Body of pancreas (tissue), 4 donors: ENCODE measurements around the gene ZNF536. TPM values are rescaled to one million over a fixed set of nuclear protein-coding genes. Genes with fewer than 3 reads are reported as not detected.

Experiments used
- ATAC-seq: fragments of 150-250 bp; one replicate; pipeline ENCODE4 v1.9.1; 2016
- DNase-seq, 4 donors: peaks; one replicate each; pipeline ENCODE4 v3.0.0-alpha.2; 2019
- H3K27ac ChIP-seq, 4 donors: fragments of 200-600 bp; sonication (generic); 1 replicate in 3 of 4; 2 replicates in 1 of 4; pipeline versions ENCODE4 v1.5.1 to v1.6.1; 2016 to 2019; ENCODE audit warnings: mild to moderate bottlenecking in 1 of 4, mixed read lengths in 1 of 4, moderate library complexity in 1 of 4
- H3K27me3 ChIP-seq, 2 donors: fragments of 200-600 bp; sonication (generic); one replicate each; pipeline ENCODE4 v1.6.0; 2016; ENCODE audit warnings: mild to moderate bottlenecking in 1 of 2
- H3K36me3 ChIP-seq, 2 donors: fragments of 200-600 bp; sonication (generic); replicated peaks in 1 of 2; 2 replicates each; pipeline ENCODE4 v1.5.1; 2016; ENCODE audit warnings: low read depth in 2 of 2; ENCODE audit not compliant: insufficient read depth in 1 of 2
- H3K4me1 ChIP-seq: fragments of 200-600 bp; sonication (generic); one replicate; pipeline ENCODE4 v1.6.0; 2016
- H3K4me3 ChIP-seq, 2 donors: fragments of 200-600 bp; sonication (generic); 1 replicate in 1 of 2; 2 replicates in 1 of 2; pipeline ENCODE4 v1.5.1; 2016 to 2019
- H3K9me3 ChIP-seq, 3 donors: fragments of 200-600 bp; sonication (generic); 1 replicate in 2 of 3; 2 replicates in 1 of 3; pipeline ENCODE4 v1.5.1; 2016
- POLR2A ChIP-seq, 3 donors: fragments of 450-650 bp; IDR thresholded peaks; one replicate each; pipeline ENCODE4 v1.6.1; 2016; ENCODE audit warnings: antibody characterized with exemption in 3 of 3, mild to moderate bottlenecking in 2 of 3
- WGBS, 2 donors: methylation state at CpG; one replicate each; pipeline ENCODE4 v1.1.5; 2017; 5-methylcytosine and 5-hydroxymethylcytosine counted together
- intact Hi-C: fragments of 100-400 bp; cut with DNase I; formaldehyde crosslinking; loops from one replicate; pipeline ENCODE4 v1.15.1; 2023
- total RNA-seq, 2 donors: library from RNA; depleted of rRNA; stranded (reverse); fragments of >200 nt; gene quantifications; one replicate each; pipeline ENCODE4 v1.1.0, GENCODE V29; 2016
- TF ChIP-seq, protein P1 (sequence below), 7 experiments: fragments of 450-650 bp in 4 of 7; fragments of 200-600 bp in 3 of 7; sonication (generic) in 3 of 7; IDR thresholded peaks; one replicate each; pipeline ENCODE4 v1.5.1; 2016 to 2019; ENCODE audit warnings: antibody characterized with exemption in 7 of 7

The ZNF536 gene
- total RNA-seq, 2 donors from 2014 or later = not detected

DNA sequence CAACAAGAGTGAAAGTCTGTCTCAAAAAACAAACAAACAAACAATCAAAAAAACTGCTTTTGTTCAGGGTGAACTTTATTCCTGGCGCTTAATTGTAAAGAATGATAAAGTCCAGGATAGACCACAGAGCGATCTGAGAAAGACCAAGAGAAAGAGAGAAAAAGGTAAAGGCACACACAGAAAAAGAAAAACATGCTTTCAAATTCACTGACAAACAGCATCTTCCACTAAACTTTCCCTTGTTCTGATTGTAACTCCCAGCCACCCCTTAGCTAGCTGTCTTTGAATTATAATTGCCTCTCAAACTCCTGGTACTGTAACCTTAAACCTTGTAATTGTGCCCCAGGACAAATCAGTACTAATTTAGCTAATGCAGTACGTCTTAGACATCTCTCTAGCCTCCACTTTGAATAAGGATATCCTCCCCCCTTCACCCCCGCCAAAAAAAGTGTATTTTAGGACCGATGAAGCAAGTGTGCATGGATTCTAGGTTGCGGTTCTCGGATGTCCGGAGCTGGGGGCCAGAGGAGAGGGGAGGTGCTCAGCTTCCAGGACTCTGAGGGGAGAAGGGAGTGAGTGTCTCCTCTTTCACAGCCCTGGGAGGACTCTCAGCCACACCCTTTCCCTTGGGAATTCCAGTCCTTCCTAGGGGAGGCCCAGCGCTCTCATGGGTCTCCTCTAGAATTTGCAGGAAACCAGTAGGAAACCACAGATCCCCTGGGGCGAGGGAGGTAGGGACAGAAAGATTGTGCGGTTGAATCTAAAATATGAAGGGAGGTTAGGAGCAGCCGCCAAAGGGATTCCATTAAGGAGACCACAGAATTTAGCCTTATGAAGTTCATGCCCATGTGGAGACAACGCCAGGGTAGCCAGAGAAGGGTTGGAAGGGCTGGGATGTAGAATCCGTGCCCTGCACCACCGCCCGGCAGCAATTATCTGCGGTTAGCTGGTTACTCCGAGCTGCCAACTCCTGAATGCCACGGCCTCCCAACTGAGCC is 19.7 kb downstream of the ZNF536 start:
- 50 to 52% methylated on average over 16 to 19 of the region's 19 CpGs for WGBS, 2 donors
- no peaks in the 10 kb centered on the region for H3K9me3 ChIP-seq
- H3K4me3 ChIP-seq = no peak overlapping the region
- H3K27me3 ChIP-seq = no peaks in the 10 kb centered on the region
- H3K4me1 ChIP-seq = no peaks in the 10 kb centered on the region
- TF ChIP-seq, protein P1, sequence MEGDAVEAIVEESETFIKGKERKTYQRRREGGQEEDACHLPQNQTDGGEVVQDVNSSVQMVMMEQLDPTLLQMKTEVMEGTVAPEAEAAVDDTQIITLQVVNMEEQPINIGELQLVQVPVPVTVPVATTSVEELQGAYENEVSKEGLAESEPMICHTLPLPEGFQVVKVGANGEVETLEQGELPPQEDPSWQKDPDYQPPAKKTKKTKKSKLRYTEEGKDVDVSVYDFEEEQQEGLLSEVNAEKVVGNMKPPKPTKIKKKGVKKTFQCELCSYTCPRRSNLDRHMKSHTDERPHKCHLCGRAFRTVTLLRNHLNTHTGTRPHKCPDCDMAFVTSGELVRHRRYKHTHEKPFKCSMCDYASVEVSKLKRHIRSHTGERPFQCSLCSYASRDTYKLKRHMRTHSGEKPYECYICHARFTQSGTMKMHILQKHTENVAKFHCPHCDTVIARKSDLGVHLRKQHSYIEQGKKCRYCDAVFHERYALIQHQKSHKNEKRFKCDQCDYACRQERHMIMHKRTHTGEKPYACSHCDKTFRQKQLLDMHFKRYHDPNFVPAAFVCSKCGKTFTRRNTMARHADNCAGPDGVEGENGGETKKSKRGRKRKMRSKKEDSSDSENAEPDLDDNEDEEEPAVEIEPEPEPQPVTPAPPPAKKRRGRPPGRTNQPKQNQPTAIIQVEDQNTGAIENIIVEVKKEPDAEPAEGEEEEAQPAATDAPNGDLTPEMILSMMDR (IDR thresholded peaks at IDR 0.05) = no peak
- TF ChIP-seq POLR2A (IDR thresholded peaks at IDR 0.05) = no peak
- H3K27ac ChIP-seq = no peak overlapping the region
- H3K36me3 ChIP-seq = no peaks in the 10 kb centered on the region
- no peak for DNase-seq
- ATAC-seq = no peak
- intact Hi-C loops = no loop called here

DNA sequence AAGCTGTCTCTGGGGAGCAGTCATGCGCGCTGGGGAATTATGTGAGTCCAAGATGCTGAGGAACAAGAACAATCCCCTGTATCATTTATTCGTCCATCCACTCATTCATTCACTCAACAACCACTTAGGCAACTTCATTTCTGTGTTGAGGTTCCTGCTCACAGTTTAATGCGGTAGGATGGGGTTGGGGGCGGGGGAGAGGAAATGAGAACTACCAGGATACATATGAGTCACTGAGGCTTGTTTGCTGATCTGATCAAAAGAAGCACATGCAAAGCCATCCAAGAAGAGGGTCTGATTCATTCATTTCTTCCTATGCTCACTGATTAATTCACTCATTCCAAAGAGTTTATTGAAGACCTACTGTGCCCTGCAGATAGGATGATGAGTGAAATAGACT is 20.9 kb downstream of the ZNF536 start:
- no peak for DNase-seq
- H3K4me3 ChIP-seq = no peak overlapping the region
- H3K9me3 ChIP-seq = no peaks in the 10 kb centered on the region

DNA sequence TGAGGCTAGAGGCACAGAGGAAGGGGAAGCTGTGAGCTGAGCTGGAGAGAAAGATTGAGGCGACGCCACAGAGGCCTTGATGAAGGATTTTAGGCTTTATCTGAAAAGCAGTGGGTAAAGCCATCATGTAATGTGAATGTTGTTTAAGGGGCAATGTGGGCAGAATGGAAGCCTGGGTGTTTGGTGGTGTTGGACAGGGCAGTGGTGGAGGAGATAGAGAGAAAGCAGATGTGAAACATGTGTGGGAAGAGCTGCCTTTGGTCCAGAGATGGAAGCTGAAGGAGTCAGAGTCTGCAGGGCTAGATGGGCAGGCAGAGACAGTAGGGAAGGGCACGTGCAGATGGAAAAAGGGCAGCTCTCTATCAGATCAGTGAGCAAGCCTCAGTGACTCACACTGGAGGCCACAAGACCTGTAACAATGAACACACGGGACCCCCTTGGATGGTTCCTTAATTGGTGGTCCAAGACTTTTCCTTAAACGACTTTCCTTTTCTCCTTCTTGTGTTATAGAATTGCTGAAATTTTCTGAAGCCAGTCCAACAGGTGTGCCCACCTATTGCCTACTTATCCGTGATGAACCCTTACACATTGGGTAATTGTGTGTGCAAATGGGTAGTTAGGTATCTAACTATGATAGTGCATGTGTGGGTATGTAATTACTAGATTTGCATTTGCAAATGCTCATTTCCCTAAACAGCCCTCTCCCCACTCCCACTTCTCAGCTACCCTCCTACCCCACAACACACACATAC is 21.7 kb downstream of the ZNF536 start:
- no peak overlapping the region for H3K4me3 ChIP-seq
- no peaks in the 10 kb centered on the region for H3K9me3 ChIP-seq
- H3K27me3 ChIP-seq = no peaks in the 10 kb centered on the region
- DNase-seq = no peak
- WGBS, 2 donors = 49 to 58% methylated on average over 6 of the region's 6 CpGs
- ATAC-seq = no peak
- H3K4me1 ChIP-seq = no peaks in the 10 kb centered on the region
- intact Hi-C loops = no loop called here
- H3K27ac ChIP-seq = no peak overlapping the region
- H3K36me3 ChIP-seq = no peaks in the 10 kb centered on the region
- TF ChIP-seq POLR2A (IDR thresholded peaks at IDR 0.05) = no peak
- TF ChIP-seq, protein P1 (IDR thresholded peaks at IDR 0.05) = no peak

More for the DNA sequence above, 20.9 kb downstream of the ZNF536 start:
- H3K4me1 ChIP-seq = no peaks in the 10 kb centered on the region
- no peak for ATAC-seq
- H3K27ac ChIP-seq = no peak overlapping the region
- H3K36me3 ChIP-seq = no peaks in the 10 kb centered on the region
- no peaks in the 10 kb centered on the region for H3K27me3 ChIP-seq
- no peak for TF ChIP-seq POLR2A (IDR thresholded peaks at IDR 0.05)
- TF ChIP-seq, protein P1 (IDR thresholded peaks at IDR 0.05) = no peak
- WGBS, 2 donors = 59% methylated on average over 5 of the region's 5 CpGs
- intact Hi-C loops = no loop called here

DNA sequence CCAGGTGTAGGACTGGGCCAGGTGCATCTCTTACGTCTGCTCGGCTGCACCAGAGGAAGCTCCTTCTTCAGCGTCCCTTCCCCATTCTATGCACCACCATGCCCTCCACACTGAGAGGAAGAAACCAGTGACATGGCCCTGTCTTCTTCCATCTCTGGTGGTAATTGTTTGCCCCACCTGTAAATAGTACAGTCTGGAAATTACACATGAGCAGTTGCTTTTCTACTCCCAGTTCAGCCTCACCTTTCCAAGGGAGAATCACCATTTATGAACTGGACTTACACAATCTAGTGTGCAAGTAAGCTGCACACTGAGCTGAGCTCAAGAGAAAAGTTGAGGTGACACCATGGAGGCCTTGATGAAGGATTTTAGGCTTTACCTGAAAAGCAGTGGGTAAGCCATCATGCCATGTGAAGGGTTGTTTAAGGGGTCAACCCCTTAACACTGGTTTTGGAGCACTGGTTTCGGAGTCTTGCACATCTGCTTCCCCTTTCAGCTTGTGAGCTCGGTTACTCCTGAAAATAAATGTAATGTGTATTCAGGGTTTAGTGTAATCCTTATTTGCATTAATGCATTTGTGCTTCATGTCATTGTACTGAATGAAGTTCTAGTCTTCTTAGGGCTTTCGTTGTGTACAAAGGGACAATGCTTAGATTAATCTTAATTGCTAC is 22.4 kb downstream of the ZNF536 start:
- Histone ChIP-seq H3K36me3 (no peaks in the 10 kb centered on the region), H3K27ac (no peak overlapping the region), H3K4me1 (no peaks in the 10 kb centered on the region), H3K27me3 (no peaks in the 10 kb centered on the region), H3K4me3 (no peak overlapping the region), H3K9me3 (no peaks in the 10 kb centered on the region)
- DNase-seq (no peak), ATAC-seq (no peak)
- intact Hi-C loops = no loop called here
- no peak for TF ChIP-seq POLR2A (IDR thresholded peaks at IDR 0.05)
- TF ChIP-seq, protein P1 (IDR thresholded peaks at IDR 0.05) = no peak
- 71 to 77% methylated on average over 6 of the region's 6 CpGs for WGBS, 2 donors
